Measurements from ENCODE around the gene SCG5.

The SCG5 gene

GRCh38 chr15:32657198-32657883 lies 15.8 kb downstream of the SCG5 start:
- no peak for FAIRE-seq
- no peak for DNase-seq (ENCODE audit: extremely low spot score, insufficient read length, low read depth)

- no peak for DNase-seq (ENCODE audit: extremely low spot score, insufficient read length, low read depth)
- no peak for FAIRE-seq
Measured at GRCh38 chr15:32657941-32658340, 16.4 kb downstream of the SCG5 start.

GRCh38 chr15:32659340-32660155 lies 18.0 kb downstream of the SCG5 start:
- DNase-seq (ENCODE audit: extremely low spot score, insufficient read length, low read depth), result no peak
- FAIRE-seq, result no peak

- no peak for DNase-seq (ENCODE audit: extremely low spot score, insufficient read length, low read depth)
- no peak for FAIRE-seq
Measured at GRCh38 chr15:32663671-32664070, 22.2 kb downstream of the SCG5 start.

- DNase-seq (ENCODE audit: extremely low spot score, insufficient read length, low read depth) (no peak), FAIRE-seq (no peak)
Measured at GRCh38 chr15:32664796-32665195, 23.3 kb downstream of the SCG5 start.

- DNase-seq (ENCODE audit: extremely low spot score, insufficient read length, low read depth) (no peak), FAIRE-seq (no peak)
Measured at GRCh38 chr15:32667321-32667720, 25.8 kb downstream of the SCG5 start.

- FAIRE-seq, result no peak
Measured at GRCh38 chr15:32668942-32669341, 27.4 kb downstream of the SCG5 start.

GRCh38 chr15:32669896-32670611 lies 28.5 kb downstream of the SCG5 start:
- DNase-seq (ENCODE audit: extremely low spot score, insufficient read length, low read depth) (no peak), FAIRE-seq (no peak)

More at GRCh38 chr15:32668942-32669341, 27.4 kb downstream of the SCG5 start:
- DNase-seq (ENCODE audit: extremely low spot score, insufficient read length, low read depth), result no peak

- DNase-seq (ENCODE audit: extremely low spot score, insufficient read length, low read depth) (no peak), FAIRE-seq (no peak)
Measured at GRCh38 chr15:32670623-32671022, 29.1 kb downstream of the SCG5 start.

GRCh38 chr15:32671339-32672325 lies 30.1 kb downstream of the SCG5 start:
- DNase-seq (ENCODE audit: extremely low spot score, insufficient read length, low read depth), result no peak
- FAIRE-seq, result no peak

GRCh38 chr15:32674681-32675080 lies 33.2 kb downstream of the SCG5 start:
- no peak for DNase-seq (ENCODE audit: extremely low spot score, insufficient read length, low read depth)
- FAIRE-seq, result no peak

- DNase-seq (ENCODE audit: extremely low spot score, insufficient read length, low read depth) (no peak), FAIRE-seq (no peak)
Measured at GRCh38 chr15:32675466-32675865, 34.0 kb downstream of the SCG5 start.

GRCh38 chr15:32676169-32676568 lies 34.7 kb downstream of the SCG5 start:
- no peak for FAIRE-seq
- DNase-seq (ENCODE audit: extremely low spot score, insufficient read length, low read depth), result no peak

- DNase-seq (ENCODE audit: extremely low spot score, insufficient read length, low read depth) (no peak), FAIRE-seq (no peak)
Measured at GRCh38 chr15:32677238-32677750, 35.8 kb downstream of the SCG5 start.

GRCh38 chr15:32679298-32679690 lies 37.8 kb downstream of the SCG5 start:
- FAIRE-seq, result no peak

GRCh38 chr15:32682569-32682968 lies 41.1 kb downstream of the SCG5 start:
- no peak for FAIRE-seq

More at GRCh38 chr15:32679298-32679690, 37.8 kb downstream of the SCG5 start:
- no peak for DNase-seq (ENCODE audit: extremely low spot score, insufficient read length, low read depth)

GRCh38 chr15:32682977-32683630 lies 41.6 kb downstream of the SCG5 start:
- no peak for FAIRE-seq
- no peak for DNase-seq (ENCODE audit: extremely low spot score, insufficient read length, low read depth)

More at GRCh38 chr15:32682569-32682968, 41.1 kb downstream of the SCG5 start:
- DNase-seq (ENCODE audit: extremely low spot score, insufficient read length, low read depth), result no peak

- FAIRE-seq, result no peak
- DNase-seq (ENCODE audit: extremely low spot score, insufficient read length, low read depth), result no peak
Measured at GRCh38 chr15:32683906-32684584, 42.5 kb downstream of the SCG5 start.
